SU-DHL-6 (cell line): ENCODE results near the gene AQP5.

Source experiments
- EZH2phosphoT487 ChIP-seq: fragments of 200-600 bp; sonication (generic), shearing (Covaris generic); conservative IDR thresholded peaks from 2 replicates; pipeline ENCODE4 v1.6.1; 2018; ENCODE audit warnings: mild to moderate bottlenecking, antibody characterized with exemption, low read length, moderate library complexity, mixed read lengths
- TF ChIP-seq, protein P1 (sequence below): fragments of 200-600 bp; sonication (generic); IDR thresholded peaks from one replicate; pipeline ENCODE4 v1.5.1; 2017; ENCODE audit warnings: antibody characterized with exemption, mild to moderate bottlenecking, low read length, moderate library complexity; ENCODE audit not compliant: insufficient read depth, poor library complexity, severe bottlenecking

DNA sequence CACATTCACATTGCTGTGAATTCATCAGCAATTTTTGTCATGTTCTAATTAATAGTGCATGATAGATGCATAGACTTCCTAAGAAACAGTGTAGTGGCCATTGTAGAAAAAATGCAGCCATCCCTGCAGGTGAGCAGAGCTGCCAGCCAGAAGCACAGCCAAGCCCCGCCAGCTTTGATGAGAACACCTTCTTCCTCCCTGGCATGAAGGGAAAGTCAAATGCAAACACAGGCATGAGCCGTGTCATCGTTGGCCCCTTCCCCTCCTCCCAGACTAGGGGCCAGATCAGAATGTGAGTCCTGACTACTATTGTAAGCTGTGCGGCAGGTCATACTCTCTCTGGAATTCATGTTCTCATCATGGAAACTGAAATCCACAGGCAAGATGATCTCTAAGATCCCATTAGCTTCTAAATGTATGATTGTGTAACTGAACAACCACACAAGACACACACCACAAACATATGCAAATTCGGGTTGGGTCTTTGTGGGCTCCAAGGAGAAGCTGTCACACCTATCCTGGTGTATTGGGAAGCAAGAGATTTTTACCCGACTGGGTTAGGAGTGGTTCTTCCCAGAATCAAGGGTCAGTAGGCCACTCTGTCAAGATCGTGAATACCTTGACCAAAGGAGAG, 14.0 kb upstream of the AQP5 start:
- TF ChIP-seq, protein P1, sequence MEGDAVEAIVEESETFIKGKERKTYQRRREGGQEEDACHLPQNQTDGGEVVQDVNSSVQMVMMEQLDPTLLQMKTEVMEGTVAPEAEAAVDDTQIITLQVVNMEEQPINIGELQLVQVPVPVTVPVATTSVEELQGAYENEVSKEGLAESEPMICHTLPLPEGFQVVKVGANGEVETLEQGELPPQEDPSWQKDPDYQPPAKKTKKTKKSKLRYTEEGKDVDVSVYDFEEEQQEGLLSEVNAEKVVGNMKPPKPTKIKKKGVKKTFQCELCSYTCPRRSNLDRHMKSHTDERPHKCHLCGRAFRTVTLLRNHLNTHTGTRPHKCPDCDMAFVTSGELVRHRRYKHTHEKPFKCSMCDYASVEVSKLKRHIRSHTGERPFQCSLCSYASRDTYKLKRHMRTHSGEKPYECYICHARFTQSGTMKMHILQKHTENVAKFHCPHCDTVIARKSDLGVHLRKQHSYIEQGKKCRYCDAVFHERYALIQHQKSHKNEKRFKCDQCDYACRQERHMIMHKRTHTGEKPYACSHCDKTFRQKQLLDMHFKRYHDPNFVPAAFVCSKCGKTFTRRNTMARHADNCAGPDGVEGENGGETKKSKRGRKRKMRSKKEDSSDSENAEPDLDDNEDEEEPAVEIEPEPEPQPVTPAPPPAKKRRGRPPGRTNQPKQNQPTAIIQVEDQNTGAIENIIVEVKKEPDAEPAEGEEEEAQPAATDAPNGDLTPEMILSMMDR = no peak
- TF ChIP-seq EZH2phosphoT487 = no peak
